Upper lobe of right lung (tissue), 1 donor: Measurements from ENCODE around the gene ERG. TPM values are rescaled to one million over a fixed set of nuclear protein-coding genes. Genes with fewer than 3 reads are reported as not detected.
A peak's percentile ranks its signal among the peaks of the same experiment; 100 is the strongest.

Experiments
- ATAC-seq: fragments of 200-7000 bp; cut with Tn5 transposase; one replicate; pipeline ENCODE4 v1.9.1; 2020; ENCODE audit warnings: mild to moderate bottlenecking, moderate library complexity
- DNase-seq: peaks from one replicate; pipeline ENCODE4 v3.0.0-alpha.2; 2020
- H3K27ac ChIP-seq: fragments of 200-600 bp; one replicate; pipeline ENCODE4 v1.8.0; 2022
- H3K27me3 ChIP-seq: fragments of 200-600 bp; one replicate; pipeline ENCODE4 v1.8.0; 2022; ENCODE audit warnings: mild to moderate bottlenecking
- H3K36me3 ChIP-seq: fragments of 200-600 bp; one replicate; pipeline ENCODE4 v1.8.0; 2022
- H3K4me1 ChIP-seq: fragments of 200-600 bp; one replicate; pipeline ENCODE4 v1.8.0; 2022
- H3K4me3 ChIP-seq: fragments of 200-600 bp; one replicate; pipeline ENCODE4 v1.8.0; 2022; ENCODE audit warnings: mild to moderate bottlenecking
- H3K9me3 ChIP-seq: fragments of 200-600 bp; one replicate; pipeline ENCODE4 v1.8.0; 2022
- CTCF ChIP-seq: fragments of 200-600 bp; IDR thresholded peaks from one replicate; pipeline ENCODE4 v1.8.0; 2022; ENCODE audit warnings: antibody characterized with exemption
- intact Hi-C: fragments of 100-400 bp; cut with DNase I; formaldehyde crosslinking; loops from one replicate; pipeline ENCODE4 v1.11.0; 2022
- total RNA-seq: library from RNA; stranded (reverse); fragmentation: NEBNext Ultra II Directional; extraction: Animal tissue kit (Norgen Biotek cat#: 25700); gene quantifications from one replicate; pipeline ENCODE4 v1.2.1, GENCODE V29; 2021
- donor health status: DM: no; HTN: yes; CAD: no; lungs with severe emphysema.

The ERG gene
- total RNA-seq, 1 donor from 2014 or later, result 36.7 TPM

- intact Hi-C loops, result no loop called here
- DNase-seq, result no peak
Observed at GRCh38 chr21:38454702-38455101, 43.6 kb downstream of the ERG start.

GRCh38 chr21:38454161-38454560, 44.1 kb downstream of the ERG start:
- TF ChIP-seq CTCF, result no peak
- Histone ChIP-seq H3K36me3 (no peaks in the 10 kb centered on the region), H3K4me3 (no peak overlapping the region), H3K27ac (no peak overlapping the region), H3K27me3 (no peaks in the 10 kb centered on the region), H3K4me1 (no peaks in the 10 kb centered on the region), H3K9me3 (no peaks in the 10 kb centered on the region)
- intact Hi-C loops, result no loop called here
- ATAC-seq, result no peak
- DNase-seq, result no peak

More at GRCh38 chr21:38454702-38455101, 43.6 kb downstream of the ERG start:
- TF ChIP-seq CTCF, result no peak
- no peak overlapping the region for H3K4me3 ChIP-seq
- H3K36me3 ChIP-seq, result no peaks in the 10 kb centered on the region
- no peaks in the 10 kb centered on the region for H3K4me1 ChIP-seq
- no peak overlapping the region for H3K27ac ChIP-seq
- no peak for ATAC-seq
- H3K27me3 ChIP-seq, result no peaks in the 10 kb centered on the region
- no peaks in the 10 kb centered on the region for H3K9me3 ChIP-seq

GRCh38 chr21:38448671-38449385, 49.4 kb downstream of the ERG start:
- H3K9me3 ChIP-seq, result no peaks in the 10 kb centered on the region
- no peaks in the 10 kb centered on the region for H3K36me3 ChIP-seq
- no peak overlapping the region for H3K4me3 ChIP-seq
- intact Hi-C loops, result no loop called here
- H3K27me3 ChIP-seq, result no peaks in the 10 kb centered on the region
- H3K27ac ChIP-seq, result no peak overlapping the region
- ATAC-seq (peak; percentile 51), DNase-seq (no peak)
- TF ChIP-seq CTCF, result no peak
- H3K4me1 ChIP-seq, result peaks cover 7% of the 10 kb centered on the region

GRCh38 chr21:38447611-38448010, 50.7 kb downstream of the ERG start:
- Histone ChIP-seq H3K4me1 (peaks cover 7% of the 10 kb centered on the region), H3K27ac (no peak overlapping the region), H3K9me3 (no peaks in the 10 kb centered on the region), H3K36me3 (no peaks in the 10 kb centered on the region), H3K4me3 (no peak overlapping the region), H3K27me3 (no peaks in the 10 kb centered on the region)
- DNase-seq (no peak), ATAC-seq (no peak)
- intact Hi-C loops, result no loop called here
- TF ChIP-seq CTCF, result no peak

- no peak overlapping the region for H3K4me3 ChIP-seq
- H3K27me3 ChIP-seq, result no peaks in the 10 kb centered on the region
- peaks cover 14% of the 10 kb centered on the region for H3K4me1 ChIP-seq
- ATAC-seq, result no peak
- no peaks in the 10 kb centered on the region for H3K9me3 ChIP-seq
- no peak for TF ChIP-seq CTCF
- intact Hi-C loops, result no loop called here
- no peak for DNase-seq
- H3K36me3 ChIP-seq, result no peaks in the 10 kb centered on the region
- H3K27ac ChIP-seq, result no peak overlapping the region
Observed at GRCh38 chr21:38444691-38445090, 53.6 kb downstream of the ERG start.

GRCh38 chr21:38443110-38443509, 55.2 kb downstream of the ERG start:
- Histone ChIP-seq H3K9me3 (no peaks in the 10 kb centered on the region), H3K4me1 (peaks cover 25% of the 10 kb centered on the region), H3K27me3 (no peaks in the 10 kb centered on the region), H3K4me3 (no peak overlapping the region), H3K27ac (no peak overlapping the region), H3K36me3 (no peaks in the 10 kb centered on the region)
- DNase-seq (no peak), ATAC-seq (no peak)
- no peak for TF ChIP-seq CTCF
- intact Hi-C loops, result no loop called here
